ENCODE data around the gene SRSF11.
A peak's percentile ranks its signal among the peaks of the same experiment; 100 is the strongest.

Gene SRSF11

DNA sequence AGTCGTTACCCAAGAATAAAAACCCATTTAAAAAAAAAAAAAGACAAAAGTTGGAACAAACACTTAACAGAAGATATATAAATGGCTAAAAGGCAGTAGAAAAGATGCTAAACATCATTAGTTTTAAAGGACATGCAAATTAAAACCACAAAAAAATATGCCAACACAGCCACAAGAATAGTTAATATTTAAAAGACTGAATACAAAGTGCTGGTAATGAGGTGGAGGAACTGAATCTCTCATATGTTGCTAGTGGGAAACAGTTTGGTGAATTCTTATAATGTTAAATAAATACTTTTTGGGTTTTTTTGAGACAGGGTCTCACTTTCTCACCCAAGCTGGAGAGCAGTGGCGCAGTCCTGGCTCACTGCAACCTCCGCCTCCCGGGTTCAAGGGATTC, 25.8 kb upstream of the SRSF11 start:
- TF ChIP-seq, protein P1, sequence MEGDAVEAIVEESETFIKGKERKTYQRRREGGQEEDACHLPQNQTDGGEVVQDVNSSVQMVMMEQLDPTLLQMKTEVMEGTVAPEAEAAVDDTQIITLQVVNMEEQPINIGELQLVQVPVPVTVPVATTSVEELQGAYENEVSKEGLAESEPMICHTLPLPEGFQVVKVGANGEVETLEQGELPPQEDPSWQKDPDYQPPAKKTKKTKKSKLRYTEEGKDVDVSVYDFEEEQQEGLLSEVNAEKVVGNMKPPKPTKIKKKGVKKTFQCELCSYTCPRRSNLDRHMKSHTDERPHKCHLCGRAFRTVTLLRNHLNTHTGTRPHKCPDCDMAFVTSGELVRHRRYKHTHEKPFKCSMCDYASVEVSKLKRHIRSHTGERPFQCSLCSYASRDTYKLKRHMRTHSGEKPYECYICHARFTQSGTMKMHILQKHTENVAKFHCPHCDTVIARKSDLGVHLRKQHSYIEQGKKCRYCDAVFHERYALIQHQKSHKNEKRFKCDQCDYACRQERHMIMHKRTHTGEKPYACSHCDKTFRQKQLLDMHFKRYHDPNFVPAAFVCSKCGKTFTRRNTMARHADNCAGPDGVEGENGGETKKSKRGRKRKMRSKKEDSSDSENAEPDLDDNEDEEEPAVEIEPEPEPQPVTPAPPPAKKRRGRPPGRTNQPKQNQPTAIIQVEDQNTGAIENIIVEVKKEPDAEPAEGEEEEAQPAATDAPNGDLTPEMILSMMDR (conservative IDR thresholded peaks at IDR 0.05; ENCODE audit: low read depth, low read length): no peak
- no peak overlapping the region for H3K4me3 ChIP-seq (ENCODE audit: low read depth, low read length)
- DNase-seq (ENCODE audit: low read depth): no peak

DNA sequence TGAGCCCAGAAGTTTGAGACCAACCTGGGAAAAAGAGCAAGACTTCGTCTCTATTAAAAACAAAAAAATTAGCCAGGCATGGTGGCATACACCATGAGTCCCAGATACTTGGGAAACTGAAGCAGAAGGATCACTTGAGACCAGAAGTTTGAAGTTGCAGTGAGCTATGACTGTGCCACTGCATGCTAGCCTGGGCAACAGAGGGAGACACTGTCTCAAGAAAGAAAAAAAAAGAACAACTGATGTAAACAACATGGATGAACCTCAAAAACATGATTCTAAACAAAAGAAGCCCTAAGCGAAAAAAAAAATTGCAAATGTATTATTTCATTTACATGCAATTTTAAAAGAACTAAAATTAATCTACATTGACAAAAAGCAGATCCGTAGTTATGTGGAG, 24.8 kb upstream of the SRSF11 start:
- no peak for DNase-seq (ENCODE audit: low read depth)
- H3K4me3 ChIP-seq (ENCODE audit: low read depth, low read length): no peak overlapping the region
- TF ChIP-seq, protein P1 (conservative IDR thresholded peaks at IDR 0.05; ENCODE audit: low read depth, low read length): no peak

DNA sequence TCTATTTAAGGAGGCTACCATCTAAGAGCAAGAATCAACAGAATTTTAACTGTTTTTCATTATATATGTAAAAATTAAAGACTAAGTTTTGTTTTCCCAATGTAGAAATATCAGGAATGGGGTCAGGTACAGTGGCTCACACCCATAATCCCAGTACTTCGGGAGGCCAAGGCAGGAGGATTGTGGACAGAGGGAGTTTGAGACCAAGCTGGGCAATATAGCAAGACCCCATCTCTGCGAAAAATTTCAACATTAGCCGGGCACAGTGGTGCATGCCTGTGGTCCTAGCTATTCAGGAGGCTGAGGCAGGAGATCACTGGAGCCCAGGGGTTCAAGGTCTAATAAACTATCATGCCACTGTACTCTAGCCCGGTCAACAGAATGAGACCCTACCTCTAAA, 21.1 kb upstream of the SRSF11 start:
- H3K4me3 ChIP-seq (ENCODE audit: low read depth, low read length): no peak overlapping the region
- DNase-seq (ENCODE audit: low read depth): no peak
- TF ChIP-seq, protein P1 (conservative IDR thresholded peaks at IDR 0.05; ENCODE audit: low read depth, low read length): no peak

DNA sequence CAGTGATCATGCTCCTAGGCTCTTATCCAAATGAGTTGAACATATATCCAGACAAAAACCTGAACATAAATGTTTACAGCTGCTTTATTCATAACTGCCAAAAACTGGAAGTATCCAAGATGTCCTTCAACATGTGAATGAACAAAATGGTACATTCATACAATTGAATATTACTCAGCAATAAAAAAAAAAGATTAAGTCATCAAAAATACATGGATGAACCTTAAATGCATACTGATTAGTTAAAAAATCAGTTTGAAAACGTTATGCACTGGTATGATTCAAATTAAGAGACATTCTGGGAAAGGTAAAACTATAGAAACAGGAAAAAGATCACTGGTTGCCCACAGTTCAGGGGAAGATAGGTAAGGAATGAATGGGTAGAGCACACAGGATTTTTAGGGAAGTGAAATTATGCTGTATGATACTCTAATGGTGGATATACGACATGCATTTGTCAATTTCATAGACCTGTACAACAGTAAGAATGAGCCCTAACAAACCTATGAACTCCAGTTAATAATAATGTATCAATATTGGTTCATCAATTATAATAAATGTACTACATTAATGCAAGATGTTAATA, 18.9 kb upstream of the SRSF11 start:
- TF ChIP-seq, protein P1 (conservative IDR thresholded peaks at IDR 0.05; ENCODE audit: low read depth, low read length): no peak
- no peak for DNase-seq (ENCODE audit: low read depth)
- H3K4me3 ChIP-seq (ENCODE audit: low read depth, low read length): no peak overlapping the region

DNA sequence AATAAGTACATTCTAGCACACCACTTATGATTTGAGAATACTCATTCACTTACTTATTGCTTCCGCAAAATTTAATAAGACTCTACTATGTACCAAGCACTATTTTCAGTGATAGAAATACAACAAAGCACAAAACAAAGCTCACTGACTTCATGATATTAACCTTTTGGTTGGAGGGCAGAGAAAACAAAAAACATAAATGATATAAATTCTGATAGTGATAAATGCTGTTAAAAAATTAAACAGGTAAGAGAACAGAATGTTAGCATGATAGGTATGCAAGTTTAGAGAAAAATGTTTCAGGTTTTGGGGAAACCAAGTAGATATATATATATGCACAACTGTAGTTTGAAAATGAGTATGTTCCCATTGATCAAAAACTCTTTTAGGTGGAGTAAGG, 17.0 kb upstream of the SRSF11 start:
- no peak overlapping the region for H3K4me3 ChIP-seq (ENCODE audit: low read depth, low read length)
- TF ChIP-seq, protein P1 (conservative IDR thresholded peaks at IDR 0.05; ENCODE audit: low read depth, low read length): no peak
- no peak for DNase-seq (ENCODE audit: low read depth)

DNA sequence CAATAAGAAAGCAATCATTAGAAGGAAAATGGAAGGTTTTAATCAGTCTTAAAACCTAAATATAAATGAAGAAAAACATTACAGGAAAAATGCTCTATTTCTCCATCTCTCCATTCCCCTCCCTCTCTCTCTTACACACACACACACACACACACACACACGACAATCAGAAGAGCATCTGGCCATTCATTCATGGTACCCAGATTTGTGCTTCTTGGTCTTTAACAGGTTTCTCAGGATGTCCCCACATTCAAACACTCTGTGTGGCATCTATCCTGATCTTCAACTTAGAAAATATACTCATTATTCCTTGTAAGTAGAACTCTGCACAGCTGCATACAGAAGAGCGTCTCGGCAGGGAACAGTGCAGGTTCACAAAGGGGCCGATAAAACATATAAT, 16.6 kb upstream of the SRSF11 start:
- H3K4me3 ChIP-seq (ENCODE audit: low read depth, low read length): peak overlapping the region; percentile 93
- peak; percentile 15 for DNase-seq (ENCODE audit: low read depth)
- TF ChIP-seq, protein P1 (conservative IDR thresholded peaks at IDR 0.05; ENCODE audit: low read depth, low read length): no peak

DNA sequence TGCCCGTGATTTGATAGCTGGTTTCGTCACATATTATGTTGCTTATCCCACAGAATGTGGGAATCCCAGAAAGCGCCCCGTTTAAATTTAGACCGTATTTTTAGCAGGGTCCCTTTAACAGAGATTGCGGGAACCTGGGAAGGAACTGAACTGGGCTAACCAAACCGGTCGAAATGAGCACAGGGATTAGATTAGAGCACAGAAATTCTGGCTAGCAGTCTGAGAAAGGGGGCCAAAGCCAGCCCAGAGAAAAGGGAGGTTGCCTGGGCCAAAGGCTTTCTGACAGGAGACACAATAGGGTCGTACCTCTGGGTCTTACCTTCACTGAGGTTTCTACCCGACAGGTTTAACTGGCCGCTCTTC, 16.1 kb upstream of the SRSF11 start:
- no peak for DNase-seq (ENCODE audit: low read depth)
- TF ChIP-seq, protein P1 (conservative IDR thresholded peaks at IDR 0.05; ENCODE audit: low read depth, low read length): no peak
- H3K4me3 ChIP-seq (ENCODE audit: low read depth, low read length): peak overlapping the region; percentile 93

Data from choroid plexus epithelial cell (primary cell).